B cell (primary cell): Measurements from ENCODE around the gene AGXT2. TPM values are rescaled to one million over a fixed set of nuclear protein-coding genes. Genes with fewer than 3 reads are reported as not detected.

Source experiments
- ATAC-seq: fragments of 200-7000 bp; cut with Tn5 transposase; one replicate; pipeline ENCODE4 v1.10.0; 2021; ENCODE audit warnings: low read depth, mild to moderate bottlenecking, moderate number of reproducible peaks, moderate library complexity
- CTCF ChIA-PET: fragments of 350-600 bp; sonication (Branson Sonifier 250); formaldehyde crosslinking; loops from one replicate; lab custom pipeline; 2021; ENCODE audit warnings: antibody characterized with exemption, inconsistent platforms; lab: Charles Lee
- POLR2A ChIA-PET: fragments of 350-600 bp; sonication (Branson Sonifier 250); formaldehyde crosslinking; loops from one replicate; lab custom pipeline; 2021; ENCODE audit warnings: antibody characterized with exemption; lab: Charles Lee
- DNase-seq: peaks from one replicate; pipeline ENCODE4 v3.0.0; 2013
- H2AFZ ChIP-seq: 2 replicates; pipeline ENCODE4 v1.6.1; 2012; ENCODE audit warnings: mild to moderate bottlenecking, low read depth, low read length; ENCODE audit not compliant: insufficient read depth, poor library complexity, severe bottlenecking
- H3K27ac ChIP-seq, 2 donors: 1 replicate in 1 of 2; 2 replicates in 1 of 2; pipeline ENCODE4 v1.5.1; 2012 to 2013; ENCODE audit warnings: low read length in 2 of 2, mild to moderate bottlenecking in 2 of 2, moderate library complexity in 1 of 2
- H3K27me3 ChIP-seq, 4 experiments: fragments of 200-600 bp in 1 of 4; sonication (generic) in 1 of 4; replicated peaks in 1 of 4; 1 replicate in 2 of 4; 2 replicates in 2 of 4; pipeline versions ENCODE4 v1.6.1 to v1.7.0; 2013 to 2016; ENCODE audit warnings: low read length in 3 of 4, mild to moderate bottlenecking in 2 of 4, mixed read lengths in 1 of 4, moderate library complexity in 1 of 4; ENCODE audit not compliant: insufficient read depth in 4 of 4, control insufficient read depth in 3 of 4; ENCODE audit errors: control extremely low read depth in 1 of 4
- H3K36me3 ChIP-seq, 2 experiments: replicated peaks in 1 of 2; 1 replicate in 1 of 2; 2 replicates in 1 of 2; pipeline versions ENCODE4 v1.6.1 to v1.7.1; 2013; ENCODE audit warnings: low read length in 1 of 2; ENCODE audit not compliant: insufficient read depth in 2 of 2, control insufficient read depth in 1 of 2; ENCODE audit errors: control extremely low read depth in 1 of 2, extremely low read depth in 1 of 2
- H3K4me1 ChIP-seq, 2 donors: fragments of 200-600 bp in 1 of 2; sonication (generic) in 1 of 2; 1 replicate in 1 of 2; 2 replicates in 1 of 2; pipeline versions ENCODE4 v1.5.1 to v1.6.1; 2013 to 2017; ENCODE audit warnings: low read length in 2 of 2; ENCODE audit not compliant: control insufficient read depth in 2 of 2, insufficient read depth in 2 of 2
- H3K4me2 ChIP-seq: replicated peaks from 2 replicates; pipeline ENCODE3; 2012; ENCODE audit warnings: mild to moderate bottlenecking, low read depth, low read length; ENCODE audit not compliant: poor library complexity, severe bottlenecking
- H3K4me3 ChIP-seq, 5 experiments: fragments of 200-600 bp in 1 of 5; sonication (generic) in 1 of 5; 1 replicate in 3 of 5; 2 replicates in 2 of 5; pipeline versions ENCODE4 v1.5.1 to v1.7.0; 2011 to 2016; ENCODE audit warnings: low read length in 4 of 5, mild to moderate bottlenecking in 4 of 5, low read depth in 2 of 5, control low read depth in 1 of 5, moderate library complexity in 1 of 5; ENCODE audit not compliant: insufficient read depth in 1 of 5; ENCODE audit errors: control extremely low read depth in 1 of 5, extremely low read depth in 1 of 5
- H3K79me2 ChIP-seq: fragments of 200-600 bp; sonication (generic); one replicate; pipeline ENCODE4 v1.6.0; 2016; ENCODE audit warnings: low read length; ENCODE audit not compliant: control insufficient read depth, insufficient read depth
- H3K9ac ChIP-seq: fragments of 200-600 bp; sonication (generic); 2 replicates; pipeline ENCODE4 v1.6.1; 2017; ENCODE audit warnings: mild to moderate bottlenecking, low read length, moderate library complexity
- H3K9me3 ChIP-seq, 3 donors: one replicate each; pipeline versions ENCODE4 v1.6.1 to v1.7.1; 2013; ENCODE audit warnings: low read length in 2 of 3; ENCODE audit not compliant: control insufficient read depth in 2 of 3, insufficient read depth in 1 of 3; ENCODE audit errors: control extremely low read depth in 1 of 3
- H4K20me1 ChIP-seq: 2 replicates; pipeline ENCODE4 v1.6.0; 2012; ENCODE audit warnings: mild to moderate bottlenecking, low read length; ENCODE audit not compliant: insufficient read depth, control insufficient read depth, poor library complexity, severe bottlenecking
- H3K27ac Mint-ChIP-seq: one replicate; pipeline ENCODE4 v1.8.0; 2021; ENCODE audit warnings: mixed read lengths
- H3K27me3 Mint-ChIP-seq: one replicate; pipeline ENCODE4 v1.8.0; 2021; ENCODE audit warnings: mixed read lengths
- H3K4me1 Mint-ChIP-seq: one replicate; pipeline ENCODE4 v1.8.0; 2021; ENCODE audit warnings: mixed read lengths
- H3K4me3 Mint-ChIP-seq: one replicate; pipeline ENCODE4 v1.8.0; 2021; ENCODE audit warnings: mixed read lengths
- H3K9me3 Mint-ChIP-seq: one replicate; pipeline ENCODE4 v1.8.0; 2022; ENCODE audit warnings: mixed read lengths; ENCODE audit not compliant: insufficient read depth
- CTCF ChIP-seq: fragments of 200-600 bp; IDR thresholded peaks from one replicate; pipeline ENCODE4 v1.8.0; 2022; ENCODE audit warnings: antibody characterized with exemption, mild to moderate bottlenecking
- EZH2 ChIP-seq: IDR thresholded peaks from 2 replicates; pipeline ENCODE4 v1.6.1; 2012; ENCODE audit warnings: borderline replicate concordance, low read depth, mild to moderate bottlenecking, moderate library complexity, low read length; ENCODE audit not compliant: insufficient read depth, poor library complexity, severe bottlenecking
- WGBS: methylation state at CpG from one replicate; pipeline ENCODE4 v1.1.5; 2013; ENCODE audit warnings: missing lambda C conversion rate; ENCODE audit not compliant: insufficient coverage; 5-methylcytosine and 5-hydroxymethylcytosine counted together
- intact Hi-C: fragments of 100-400 bp; cut with micrococcal nuclease; formaldehyde crosslinking; loops from one replicate; pipeline ENCODE4 v1.10.0; 2022
- polyA plus RNA-seq: library from polyadenylated mRNA; depleted of rRNA; stranded (reverse); fragments of >200 nt; gene quantifications from 2 replicates; pipeline ENCODE4 v1.2.3, GENCODE V29; 2012
- total RNA-seq, 2 donors: library from RNA; stranded (reverse); fragments of 120-200 nt in 1 of 2; gene quantifications; 1 replicate in 1 of 2; 2 replicates in 1 of 2; pipeline versions ENCODE4 v1.2.3 to v1.2.4, GENCODE V29; 2013 to 2022

AGXT2 gene
- total and polyA plus RNA-seq, 2 donors (not counting 1 experiment from before 2014, with no cell fraction given) = not detected

- TF ChIP-seq CTCF = no peak
- CTCF ChIA-PET = interaction anchor here (1.4 to 8.3 kb wide), 5 partner anchors 24 to 1416 kb away, joined by 3 to 94 read pairs (median 4); no protein-coding TSS in a partner anchor
- Mint-ChIP-seq H3K4me3 (no peak overlapping the region), H3K27ac (no peak overlapping the region), H3K4me1 (no peaks in the 10 kb centered on the region), H3K27me3 (no peaks in the 10 kb centered on the region), H3K9me3 (no peaks in the 10 kb centered on the region)
- H2AFZ ChIP-seq = no peak overlapping the region
- peaks cover 0 to 1% (median 0%) of the 10 kb centered on the region in 4 experiments for H3K27me3 ChIP-seq
- no peaks in the 10 kb centered on the region for H4K20me1 ChIP-seq
- DNase-seq (no peak), ATAC-seq (no peak)
- POLR2A ChIA-PET = no interaction called here
- intact Hi-C loops = no loop called here
- no peak overlapping the region for H3K27ac ChIP-seq
- no peaks in the 10 kb centered on the region for H3K9me3 ChIP-seq
- no CpG with 5 or more reads among the region's 5 CpGs for WGBS
- H3K4me1 ChIP-seq = no peaks in the 10 kb centered on the region
- H3K36me3 ChIP-seq = no peaks in the 10 kb centered on the region
- H3K4me2 ChIP-seq = no peak overlapping the region
- H3K9ac ChIP-seq = no peak overlapping the region
- no peak overlapping the region for H3K4me3 ChIP-seq
- H3K79me2 ChIP-seq = no peaks in the 10 kb centered on the region
These were observed 44.0 kb upstream of the AGXT2 start for GRCh38 chr5:35091704-35092103.

- H3K27me3 Mint-ChIP-seq = no peaks in the 10 kb centered on the region
- no peak overlapping the region for H3K27ac Mint-ChIP-seq
- Histone ChIP-seq H3K4me2 (no peak overlapping the region), H3K4me1 (no peaks in the 10 kb centered on the region), H4K20me1 (no peaks in the 10 kb centered on the region), H3K27ac (no peak overlapping the region), H3K36me3 (no peaks in the 10 kb centered on the region), H2AFZ (no peak overlapping the region), H3K79me2 (no peaks in the 10 kb centered on the region), H3K4me3 (no peak overlapping the region), H3K9ac (no peak overlapping the region), H3K9me3 (no peaks in the 10 kb centered on the region), H3K27me3 (peaks cover 0 to 2% (median 0%) of the 10 kb centered on the region in 4 experiments)
- intact Hi-C loops = loop anchor here (1.0 kb wide), 1 partner anchor 837 kb away; no protein-coding TSS in a partner anchor
- WGBS = no CpG with 5 or more reads among the region's 7 CpGs
- CTCF ChIA-PET = interaction anchor here (0.6 to 8.3 kb wide), 14 partner anchors 14 to 1213 kb away, joined by 3 to 94 read pairs (median 4); no protein-coding TSS in a partner anchor
- H3K4me1 Mint-ChIP-seq = no peaks in the 10 kb centered on the region
- TF ChIP-seq EZH2 (no peak), CTCF (peak; percentile 84)
- POLR2A ChIA-PET = no interaction called here
- H3K4me3 Mint-ChIP-seq = no peak overlapping the region
- DNase-seq (peak; percentile 63), ATAC-seq (no peak)
- no peaks in the 10 kb centered on the region for H3K9me3 Mint-ChIP-seq
These were observed 41.9 kb upstream of the AGXT2 start for GRCh38 chr5:35089334-35090314.
